PC-9 (cell line): Measurements from ENCODE around the gene SERPINE2.

Experiments
- EZH2 ChIP-seq: fragments of 200-600 bp; sonication (generic); IDR thresholded peaks from 2 replicates; pipeline ENCODE4 v1.8.0; 2017; ENCODE audit warnings: antibody characterized with exemption, low read depth
- TF ChIP-seq, protein P1 (sequence below): fragments of 200-600 bp; sonication (generic); conservative IDR thresholded peaks from 2 replicates; pipeline ENCODE4 v1.6.1; 2017; ENCODE audit warnings: mixed run types, antibody characterized with exemption, mild to moderate bottlenecking, moderate library complexity

DNA sequence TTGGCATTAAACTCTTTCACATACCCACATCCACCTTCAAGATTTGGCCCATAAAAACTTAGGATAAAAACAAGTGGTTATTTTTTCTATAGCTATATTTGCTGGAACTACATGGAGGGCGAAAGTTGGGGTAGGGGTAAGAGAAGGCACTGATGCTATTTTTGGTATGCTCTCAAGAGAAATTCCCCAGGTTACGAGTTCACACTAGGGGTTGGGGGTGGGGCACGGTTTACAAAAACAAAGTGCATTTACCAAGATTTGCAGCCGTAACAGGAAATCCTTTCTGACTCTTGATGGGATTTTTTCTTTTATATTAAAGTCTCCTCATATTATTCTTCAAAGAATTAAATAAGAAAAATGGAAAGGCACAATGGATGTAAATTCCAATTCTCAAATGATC lies 6.8 kb downstream of the SERPINE2 start:
- TF ChIP-seq, protein P1, sequence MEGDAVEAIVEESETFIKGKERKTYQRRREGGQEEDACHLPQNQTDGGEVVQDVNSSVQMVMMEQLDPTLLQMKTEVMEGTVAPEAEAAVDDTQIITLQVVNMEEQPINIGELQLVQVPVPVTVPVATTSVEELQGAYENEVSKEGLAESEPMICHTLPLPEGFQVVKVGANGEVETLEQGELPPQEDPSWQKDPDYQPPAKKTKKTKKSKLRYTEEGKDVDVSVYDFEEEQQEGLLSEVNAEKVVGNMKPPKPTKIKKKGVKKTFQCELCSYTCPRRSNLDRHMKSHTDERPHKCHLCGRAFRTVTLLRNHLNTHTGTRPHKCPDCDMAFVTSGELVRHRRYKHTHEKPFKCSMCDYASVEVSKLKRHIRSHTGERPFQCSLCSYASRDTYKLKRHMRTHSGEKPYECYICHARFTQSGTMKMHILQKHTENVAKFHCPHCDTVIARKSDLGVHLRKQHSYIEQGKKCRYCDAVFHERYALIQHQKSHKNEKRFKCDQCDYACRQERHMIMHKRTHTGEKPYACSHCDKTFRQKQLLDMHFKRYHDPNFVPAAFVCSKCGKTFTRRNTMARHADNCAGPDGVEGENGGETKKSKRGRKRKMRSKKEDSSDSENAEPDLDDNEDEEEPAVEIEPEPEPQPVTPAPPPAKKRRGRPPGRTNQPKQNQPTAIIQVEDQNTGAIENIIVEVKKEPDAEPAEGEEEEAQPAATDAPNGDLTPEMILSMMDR, result no peak
- no peak for TF ChIP-seq EZH2
